GM12872 (cell line): ENCODE measurements around the gene PNKD.

Experiments
- CTCF ChIP-seq: IDR thresholded peaks from 3 replicates; pipeline ENCODE4 v1.5.1; 2011; ENCODE audit warnings: low read depth, mild to moderate bottlenecking, low read length, moderate library complexity; ENCODE audit not compliant: insufficient read depth

Gene PNKD

GRCh38 chr2:218341381-218341780 is 71.1 kb downstream of the PNKD start:
- TF ChIP-seq CTCF: no peak

GRCh38 chr2:218342837-218343236 is 72.5 kb downstream of the PNKD start:
- TF ChIP-seq CTCF: no peak

DNA sequence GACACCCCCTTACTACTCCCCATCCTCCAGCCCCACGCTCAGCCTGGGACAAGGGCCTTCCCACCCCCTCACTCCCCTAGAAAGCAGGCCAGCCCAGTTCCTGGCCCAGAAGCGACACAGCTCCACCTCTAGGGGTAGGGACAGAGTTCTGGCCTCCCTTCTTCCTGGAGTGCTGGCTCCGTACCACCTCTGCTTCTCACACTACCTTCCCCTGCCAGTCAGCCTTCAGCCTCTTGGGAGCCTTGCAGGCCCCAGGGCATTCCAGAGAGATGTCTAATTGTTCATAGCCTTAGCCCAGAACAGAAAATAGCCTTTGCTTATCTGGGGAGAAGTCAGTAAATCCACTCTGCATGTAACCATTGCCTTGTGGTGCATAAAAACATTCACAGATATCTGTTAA is 73.3 kb downstream of the PNKD start:
- TF ChIP-seq CTCF: no peak

GRCh38 chr2:218344090-218344754 is 73.9 kb downstream of the PNKD start:
- no peak for TF ChIP-seq CTCF

DNA sequence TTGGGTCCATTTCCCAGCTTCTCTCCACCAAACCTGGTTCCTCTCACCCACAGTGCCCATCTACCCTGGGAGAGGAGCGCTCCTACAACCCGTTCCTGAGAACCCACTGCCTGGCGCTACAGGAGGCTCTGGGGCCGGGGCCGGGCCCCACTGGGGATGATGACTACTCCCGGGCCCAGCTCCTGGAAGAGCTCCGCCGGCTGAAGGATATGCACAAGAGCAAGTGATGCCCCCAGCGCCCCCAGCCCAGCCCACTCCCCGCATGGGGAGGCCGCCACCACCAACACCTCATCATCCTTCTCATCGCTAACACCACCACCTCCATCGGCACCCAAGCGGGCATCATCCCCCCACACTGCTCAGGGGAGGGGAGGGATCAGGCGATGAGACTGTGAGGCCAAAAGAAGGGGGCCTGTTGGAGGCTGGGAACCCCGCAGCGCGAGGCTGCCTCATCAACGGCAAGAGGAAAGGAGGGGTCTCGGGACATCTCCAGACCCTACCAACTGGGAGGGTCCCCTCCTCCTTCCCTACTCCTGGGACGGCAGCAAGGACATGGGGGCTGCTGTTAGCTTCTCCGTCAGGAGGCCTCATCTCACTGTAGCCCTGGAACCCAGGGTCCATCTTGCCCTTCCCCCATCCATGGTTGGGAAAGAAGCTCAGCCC is 74.6 kb downstream of the PNKD start:
- no peak for TF ChIP-seq CTCF

DNA sequence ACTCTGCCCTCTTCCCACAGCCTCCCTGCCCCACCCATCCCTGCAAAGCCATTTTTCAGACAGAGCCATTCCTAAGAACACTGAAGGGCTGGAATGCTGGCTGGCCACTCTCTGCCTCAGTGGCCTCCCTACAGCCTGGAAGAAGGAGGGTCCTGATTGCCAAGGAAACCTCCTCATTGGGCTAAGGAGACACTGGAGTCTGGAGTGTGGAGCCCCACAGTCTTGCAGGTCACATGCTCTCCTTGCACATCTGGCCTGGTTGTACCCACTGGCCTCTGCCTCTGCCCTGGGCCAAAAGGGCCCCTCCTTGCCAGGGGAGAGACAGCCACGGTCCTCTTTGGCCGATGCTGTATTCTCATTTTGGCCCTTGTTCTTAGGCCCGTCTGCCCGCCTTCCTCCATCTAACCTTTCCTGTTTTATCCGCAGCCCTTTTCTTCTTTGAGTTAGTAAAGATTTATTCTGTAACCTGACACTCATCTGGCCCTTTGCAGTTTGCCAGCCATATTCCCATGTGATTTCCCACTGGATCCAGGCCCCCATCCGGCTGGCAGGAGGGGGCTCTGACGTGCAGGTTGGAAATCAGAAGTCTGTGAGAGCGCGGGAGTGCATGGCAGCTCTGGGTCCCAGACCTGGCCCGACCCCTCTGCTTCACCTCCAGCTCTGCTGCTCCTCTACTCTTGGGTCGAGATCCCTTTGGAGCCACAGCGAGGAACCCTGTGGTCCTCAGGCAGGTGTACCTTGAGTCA is 75.3 kb downstream of the PNKD start:
- no peak for TF ChIP-seq CTCF

DNA sequence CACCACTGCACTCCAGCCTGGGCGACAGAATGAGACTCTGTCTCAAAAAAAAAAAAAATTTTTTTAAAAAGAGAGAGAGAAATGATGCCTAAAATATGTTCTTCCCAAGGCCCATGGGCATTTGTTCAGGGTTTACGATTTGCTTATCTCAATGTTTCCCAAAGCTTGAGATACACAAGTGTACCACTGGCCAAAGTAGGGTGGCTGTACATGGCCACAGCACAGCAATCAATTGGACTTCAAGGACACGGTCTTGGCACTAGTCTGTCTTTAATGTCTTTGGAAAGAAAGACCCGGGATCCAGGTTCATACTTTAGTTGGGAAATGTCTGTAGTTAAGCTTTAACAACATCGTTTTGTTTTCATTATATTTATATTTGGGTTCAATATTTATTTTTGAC is 76.9 kb downstream of the PNKD start:
- no peak for TF ChIP-seq CTCF
